SK-N-MC (cell line): ENCODE results near the gene RICTOR.

Experiments used
- DNase-seq: peaks from one replicate; pipeline ENCODE4 v3.0.0-alpha.2; 2011; ENCODE audit warnings: low read depth, low spot score
- H3K27ac ChIP-seq: fragments of 200-600 bp; sonication (generic); 2 replicates; pipeline ENCODE4 v1.5.1; 2016; ENCODE audit warnings: mixed run types
- H3K36me3 ChIP-seq: fragments of 200-600 bp; sonication (generic); 2 replicates; pipeline ENCODE4 v1.6.1; 2017; ENCODE audit warnings: antibody characterized with exemption, low read length, mixed read lengths; ENCODE audit not compliant: insufficient read depth
- H3K4me3 ChIP-seq: fragments of 200-600 bp; sonication (generic); 2 replicates; pipeline ENCODE4 v1.5.1; 2016
- H3K9ac ChIP-seq: fragments of 200-600 bp; sonication (generic); 2 replicates; pipeline ENCODE4 v1.8.0; 2017; ENCODE audit warnings: mixed run types, mixed read lengths; ENCODE audit not compliant: insufficient read length
- H3K9me3 ChIP-seq: fragments of 200-600 bp; sonication (generic); 2 replicates; pipeline ENCODE4 v1.6.1; 2017; ENCODE audit warnings: low read depth, mild to moderate bottlenecking, antibody characterized with exemption, low read length, moderate library complexity, mixed read lengths
- EZH2 ChIP-seq: fragments of 200-600 bp; sonication (generic); IDR thresholded peaks from one replicate; pipeline ENCODE4 v1.6.1; 2017; ENCODE audit warnings: antibody characterized with exemption
- FOXP2 ChIP-seq: optimal IDR thresholded peaks from 2 replicates; pipeline ENCODE3; 2011; ENCODE audit warnings: mild to moderate bottlenecking, moderate library complexity; ENCODE audit not compliant: insufficient read depth; ENCODE audit errors: extremely low read length, control extremely low read depth
- POLR2AphosphoS5 ChIP-seq: IDR thresholded peaks from 2 replicates; pipeline ENCODE4 v1.6.1; 2012; ENCODE audit warnings: mild to moderate bottlenecking, low read depth, low read length, borderline replicate concordance

Gene RICTOR

DNA sequence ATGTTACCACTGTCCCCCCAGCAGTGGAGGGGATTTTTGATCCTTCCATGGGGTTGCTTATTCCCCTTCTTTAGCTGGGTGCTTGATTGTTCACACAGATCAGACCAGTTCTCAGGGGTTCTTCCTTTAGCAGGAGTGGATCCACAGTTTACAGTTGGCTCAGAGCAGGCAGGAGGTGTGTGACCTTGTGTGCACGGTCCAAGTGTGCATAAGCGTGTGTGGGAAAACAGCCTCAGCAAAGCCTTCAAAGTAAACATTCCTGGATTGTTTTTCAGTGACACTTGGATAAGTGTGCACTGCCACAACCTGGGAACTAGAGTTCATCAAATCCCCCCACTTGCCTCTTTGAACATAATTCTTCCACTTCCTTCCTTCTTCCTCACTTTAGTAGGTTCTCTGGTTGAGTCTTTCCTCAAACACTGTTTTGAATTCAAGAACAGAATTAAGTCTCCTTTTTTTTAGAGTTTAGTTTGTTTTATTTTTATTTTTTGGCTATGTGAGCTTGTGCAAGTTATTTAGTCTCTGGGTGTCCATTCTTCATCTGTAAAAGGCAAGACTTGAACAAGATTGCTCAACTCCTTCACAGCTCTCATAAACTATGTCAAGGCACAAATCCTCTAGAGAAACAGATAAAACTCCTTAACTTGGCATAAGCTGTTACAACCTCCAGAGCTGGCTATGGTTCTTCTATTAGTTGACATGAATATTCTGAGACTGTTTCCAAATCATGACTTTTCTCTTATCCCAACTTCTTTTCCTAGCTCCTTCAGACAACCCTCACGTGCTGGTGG lies 150.3 kb downstream of the RICTOR start:
- H3K36me3 ChIP-seq, result peaks cover 38% of the 10 kb centered on the region
- no peak overlapping the region for H3K4me3 ChIP-seq
- TF ChIP-seq FOXP2, result no peak
- TF ChIP-seq POLR2AphosphoS5, result no peak
- TF ChIP-seq EZH2, result no peak
- no peak overlapping the region for H3K27ac ChIP-seq
- no peaks in the 10 kb centered on the region for H3K9me3 ChIP-seq
- H3K9ac ChIP-seq, result no peak overlapping the region
- peak; percentile 14 for DNase-seq

- no peak overlapping the region for H3K27ac ChIP-seq
- H3K4me3 ChIP-seq, result no peak overlapping the region
- no peaks in the 10 kb centered on the region for H3K9me3 ChIP-seq
- H3K9ac ChIP-seq, result no peak overlapping the region
- peak; percentile 32 for DNase-seq
- TF ChIP-seq FOXP2 (no peak), EZH2 (no peak), POLR2AphosphoS5 (no peak)
- peaks cover 34% of the 10 kb centered on the region for H3K36me3 ChIP-seq
These were observed 152.0 kb downstream of the RICTOR start for GRCh38 chr5:38922199-38922598.

- H3K27ac ChIP-seq, result no peak overlapping the region
- H3K4me3 ChIP-seq, result no peak overlapping the region
- no peak overlapping the region for H3K9ac ChIP-seq
- H3K9me3 ChIP-seq, result no peaks in the 10 kb centered on the region
- DNase-seq, result no peak
- TF ChIP-seq EZH2 (no peak), POLR2AphosphoS5 (no peak), FOXP2 (no peak)
- H3K36me3 ChIP-seq, result peaks cover 23% of the 10 kb centered on the region
These were observed 153.0 kb downstream of the RICTOR start for GRCh38 chr5:38921174-38921573.

DNA sequence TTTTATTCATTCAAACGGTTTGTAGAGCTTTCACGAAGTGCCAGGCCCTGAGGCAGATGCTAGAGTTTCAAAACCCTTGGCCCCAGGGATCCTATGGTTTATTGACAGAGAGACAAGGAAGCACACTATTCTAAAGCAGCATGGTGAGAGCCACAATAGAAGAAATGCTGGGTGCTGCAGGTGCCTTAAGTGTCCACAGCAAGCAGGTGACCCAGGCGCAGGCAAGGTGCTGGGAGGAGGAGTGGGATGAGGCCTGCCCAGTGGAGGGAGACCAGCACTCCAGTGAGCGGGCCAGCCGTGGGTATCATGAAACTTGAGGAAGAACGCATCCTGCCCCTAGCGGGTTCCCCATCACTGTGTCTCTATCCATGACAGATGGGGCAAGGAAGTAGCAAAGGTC lies 157.4 kb downstream of the RICTOR start:
- Histone ChIP-seq H3K4me3 (no peak overlapping the region), H3K36me3 (peaks cover 6% of the 10 kb centered on the region), H3K9ac (no peak overlapping the region), H3K27ac (no peak overlapping the region), H3K9me3 (no peaks in the 10 kb centered on the region)
- no peak for DNase-seq
- no peak for TF ChIP-seq EZH2
- TF ChIP-seq POLR2AphosphoS5, result no peak
- TF ChIP-seq FOXP2, result no peak

GRCh38 chr5:38913714-38914113 lies 160.5 kb downstream of the RICTOR start:
- DNase-seq, result no peak
- TF ChIP-seq EZH2, result no peak
- TF ChIP-seq FOXP2, result no peak
- no peak for TF ChIP-seq POLR2AphosphoS5
- no peak overlapping the region for H3K27ac ChIP-seq
- no peak overlapping the region for H3K4me3 ChIP-seq
- H3K36me3 ChIP-seq, result peaks cover 9% of the 10 kb centered on the region; the same call in 1 of the 2 replicates
- H3K9me3 ChIP-seq, result no peaks in the 10 kb centered on the region
- no peak overlapping the region for H3K9ac ChIP-seq

GRCh38 chr5:38911933-38912332 lies 162.3 kb downstream of the RICTOR start:
- TF ChIP-seq FOXP2 (no peak), POLR2AphosphoS5 (no peak), EZH2 (no peak)
- Histone ChIP-seq H3K9me3 (no peaks in the 10 kb centered on the region), H3K9ac (no peak overlapping the region), H3K27ac (no peak overlapping the region), H3K36me3 (peaks cover 20% of the 10 kb centered on the region; the same call in 1 of the 2 replicates), H3K4me3 (no peak overlapping the region)
- DNase-seq, result no peak

- Histone ChIP-seq H3K9me3 (no peaks in the 10 kb centered on the region), H3K27ac (no peak overlapping the region), H3K36me3 (peaks cover 48% of the 10 kb centered on the region), H3K4me3 (no peak overlapping the region), H3K9ac (no peak overlapping the region)
- no peak for DNase-seq
- TF ChIP-seq EZH2, result no peak
- no peak for TF ChIP-seq POLR2AphosphoS5
- no peak for TF ChIP-seq FOXP2
These were observed 167.7 kb downstream of the RICTOR start for GRCh38 chr5:38906503-38906902.

DNA sequence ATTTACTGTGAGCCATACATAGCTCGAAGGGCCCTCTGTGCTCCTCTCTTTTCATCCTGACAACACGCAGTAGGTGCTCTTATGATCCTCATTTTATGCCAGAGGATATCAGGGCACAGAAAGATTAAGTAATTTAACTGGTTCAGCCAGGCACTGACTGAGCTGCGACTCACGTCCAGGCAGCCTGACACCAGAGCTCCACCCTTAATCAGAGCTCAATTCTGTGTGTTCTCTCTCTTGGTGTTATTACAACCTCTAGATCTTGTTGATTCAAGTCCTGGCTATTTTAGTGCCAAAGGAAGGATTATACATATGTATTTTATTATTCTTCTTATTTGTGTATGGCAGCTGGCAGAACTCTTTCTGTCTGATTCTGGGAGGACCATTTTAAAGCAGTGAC lies 168.7 kb downstream of the RICTOR start:
- Histone ChIP-seq H3K9me3 (no peaks in the 10 kb centered on the region), H3K27ac (no peak overlapping the region), H3K9ac (no peak overlapping the region), H3K4me3 (no peak overlapping the region), H3K36me3 (peaks cover 51% of the 10 kb centered on the region)
- TF ChIP-seq POLR2AphosphoS5, result no peak
- no peak for TF ChIP-seq EZH2
- TF ChIP-seq FOXP2, result no peak
- DNase-seq, result no peak

GRCh38 chr5:38899936-38900335 lies 174.3 kb downstream of the RICTOR start:
- H3K36me3 ChIP-seq, result peaks cover 31% of the 10 kb centered on the region
- H3K4me3 ChIP-seq, result no peak overlapping the region
- no peak overlapping the region for H3K27ac ChIP-seq
- peaks cover 5% of the 10 kb centered on the region; the same call in 1 of the 2 replicates for H3K9me3 ChIP-seq
- TF ChIP-seq POLR2AphosphoS5, result no peak
- H3K9ac ChIP-seq, result no peak overlapping the region
- no peak for DNase-seq
